Peyer's patch (tissue), 4 donors: ENCODE data around the gene CLASP1.

Experiments used
- POLR2A ChIP-seq, 2 donors: fragments of 450-650 bp; IDR thresholded peaks; one replicate each; pipeline ENCODE4 v1.5.1; 2017; ENCODE audit warnings: antibody characterized with exemption in 2 of 2, mild to moderate bottlenecking in 2 of 2, moderate library complexity in 2 of 2
- TF ChIP-seq, protein P1 (sequence below), 6 experiments: fragments of 450-650 bp in 4 of 6; fragments of 200-600 bp in 2 of 6; sonication (generic) in 1 of 6; IDR thresholded peaks; one replicate each; pipeline ENCODE4 v1.5.1; 2017 to 2019; ENCODE audit warnings: antibody characterized with exemption in 6 of 6, mild to moderate bottlenecking in 3 of 6, moderate library complexity in 1 of 6

GRCh38 chr2:121613152-121613551 is 36.1 kb downstream of the CLASP1 start:
- TF ChIP-seq, protein P1, sequence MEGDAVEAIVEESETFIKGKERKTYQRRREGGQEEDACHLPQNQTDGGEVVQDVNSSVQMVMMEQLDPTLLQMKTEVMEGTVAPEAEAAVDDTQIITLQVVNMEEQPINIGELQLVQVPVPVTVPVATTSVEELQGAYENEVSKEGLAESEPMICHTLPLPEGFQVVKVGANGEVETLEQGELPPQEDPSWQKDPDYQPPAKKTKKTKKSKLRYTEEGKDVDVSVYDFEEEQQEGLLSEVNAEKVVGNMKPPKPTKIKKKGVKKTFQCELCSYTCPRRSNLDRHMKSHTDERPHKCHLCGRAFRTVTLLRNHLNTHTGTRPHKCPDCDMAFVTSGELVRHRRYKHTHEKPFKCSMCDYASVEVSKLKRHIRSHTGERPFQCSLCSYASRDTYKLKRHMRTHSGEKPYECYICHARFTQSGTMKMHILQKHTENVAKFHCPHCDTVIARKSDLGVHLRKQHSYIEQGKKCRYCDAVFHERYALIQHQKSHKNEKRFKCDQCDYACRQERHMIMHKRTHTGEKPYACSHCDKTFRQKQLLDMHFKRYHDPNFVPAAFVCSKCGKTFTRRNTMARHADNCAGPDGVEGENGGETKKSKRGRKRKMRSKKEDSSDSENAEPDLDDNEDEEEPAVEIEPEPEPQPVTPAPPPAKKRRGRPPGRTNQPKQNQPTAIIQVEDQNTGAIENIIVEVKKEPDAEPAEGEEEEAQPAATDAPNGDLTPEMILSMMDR (IDR thresholded peaks at IDR 0.05) = no peak
- TF ChIP-seq POLR2A (IDR thresholded peaks at IDR 0.05) = no peak
